SK-N-MC (cell line): ENCODE measurements around the gene CD53.
"Not testable (repeated sequence)": the region's sequence is repeated elsewhere in the genome, so short reads cannot be mapped to it uniquely, and the experiment has no call there.

ENCODE experiments used
- EZH2 ChIP-seq: fragments of 200-600 bp; sonication (generic); IDR thresholded peaks from one replicate; pipeline ENCODE4 v1.6.1; 2017; ENCODE audit warnings: antibody characterized with exemption
- POLR2AphosphoS5 ChIP-seq: IDR thresholded peaks from 2 replicates; pipeline ENCODE4 v1.6.1; 2012; ENCODE audit warnings: mild to moderate bottlenecking, low read depth, low read length, borderline replicate concordance

- not testable (repeated sequence) for TF ChIP-seq EZH2, POLR2AphosphoS5
Measured at GRCh38 chr1:110860620-110861019, 12.3 kb upstream of the CD53 start.
